Skeletal muscle cell (primary cell): ENCODE results near the gene DPH1.

Source experiments
- DNase-seq: peaks from one replicate; pipeline ENCODE4 v3.0.0-alpha.2; 2010; ENCODE audit warnings: low read depth
- H3K4me3 ChIP-seq: 2 replicates; pipeline ENCODE4 v1.5.1; 2011; ENCODE audit warnings: low read depth, mild to moderate bottlenecking, control low read depth, low read length, moderate library complexity

Gene DPH1

GRCh38 chr17:2043785-2044184, 13.8 kb downstream of the DPH1 start:
- DNase-seq, result no peak
- H3K4me3 ChIP-seq, result no peak overlapping the region

DNA sequence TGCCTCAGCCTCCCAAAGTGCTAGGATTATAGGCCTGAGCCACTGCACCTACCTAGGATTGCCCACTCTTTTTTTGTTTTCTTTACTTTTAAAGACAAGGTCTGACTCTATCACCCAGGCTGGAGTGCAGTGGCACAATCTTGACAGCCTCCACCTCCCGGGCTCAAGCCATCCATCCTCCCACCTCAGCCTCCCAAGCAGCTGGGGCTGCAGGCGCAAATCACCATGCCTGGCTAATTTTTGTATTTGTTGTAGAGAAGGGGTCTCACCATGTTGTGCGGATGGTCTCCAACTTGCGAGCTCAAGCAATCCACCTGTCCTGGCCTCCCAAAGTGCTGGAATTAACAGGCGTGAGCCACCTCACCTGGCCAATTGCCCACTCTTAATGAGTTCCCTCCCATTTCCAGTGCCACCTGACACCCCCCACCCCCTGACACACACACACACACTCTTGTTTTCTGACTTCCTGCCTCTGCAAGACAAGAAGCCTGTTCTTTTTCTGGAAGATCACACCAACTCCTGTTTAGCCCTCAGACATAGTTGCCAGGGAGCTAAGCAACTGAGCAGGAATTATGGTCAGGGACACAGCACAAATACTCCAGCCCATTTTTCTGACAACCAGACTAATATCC, 14.4 kb downstream of the DPH1 start:
- no peak overlapping the region for H3K4me3 ChIP-seq
- DNase-seq, result no peak

DNA sequence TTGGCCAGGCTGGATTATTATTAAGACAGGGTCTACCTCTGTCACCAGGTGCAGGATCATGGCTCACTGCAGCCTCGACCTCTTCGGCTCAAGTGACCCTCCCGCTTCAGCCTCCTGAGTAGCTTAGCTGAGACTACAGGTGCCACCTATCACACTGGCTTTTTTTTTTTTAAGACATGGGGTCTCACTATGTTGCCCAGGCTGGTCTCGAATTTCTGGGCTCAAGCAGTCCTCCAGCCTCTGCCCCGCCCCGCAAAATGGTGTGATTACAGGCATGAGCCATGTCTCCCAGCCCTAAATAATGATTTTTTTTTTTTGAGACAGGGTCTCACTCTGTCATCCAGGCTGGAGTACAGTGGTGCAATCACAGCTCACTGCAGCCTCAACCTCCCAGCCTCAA, 17.6 kb downstream of the DPH1 start:
- H3K4me3 ChIP-seq, result no peak overlapping the region
- DNase-seq, result no peak

- no peak for DNase-seq
- peak overlapping the region; percentile 69 for H3K4me3 ChIP-seq
Observed at GRCh38 chr17:2048805-2049204, 18.9 kb downstream of the DPH1 start.

GRCh38 chr17:2049333-2050299, 19.7 kb downstream of the DPH1 start:
- DNase-seq, result no peak
- H3K4me3 ChIP-seq, result peak overlapping the region; percentile 69

DNA sequence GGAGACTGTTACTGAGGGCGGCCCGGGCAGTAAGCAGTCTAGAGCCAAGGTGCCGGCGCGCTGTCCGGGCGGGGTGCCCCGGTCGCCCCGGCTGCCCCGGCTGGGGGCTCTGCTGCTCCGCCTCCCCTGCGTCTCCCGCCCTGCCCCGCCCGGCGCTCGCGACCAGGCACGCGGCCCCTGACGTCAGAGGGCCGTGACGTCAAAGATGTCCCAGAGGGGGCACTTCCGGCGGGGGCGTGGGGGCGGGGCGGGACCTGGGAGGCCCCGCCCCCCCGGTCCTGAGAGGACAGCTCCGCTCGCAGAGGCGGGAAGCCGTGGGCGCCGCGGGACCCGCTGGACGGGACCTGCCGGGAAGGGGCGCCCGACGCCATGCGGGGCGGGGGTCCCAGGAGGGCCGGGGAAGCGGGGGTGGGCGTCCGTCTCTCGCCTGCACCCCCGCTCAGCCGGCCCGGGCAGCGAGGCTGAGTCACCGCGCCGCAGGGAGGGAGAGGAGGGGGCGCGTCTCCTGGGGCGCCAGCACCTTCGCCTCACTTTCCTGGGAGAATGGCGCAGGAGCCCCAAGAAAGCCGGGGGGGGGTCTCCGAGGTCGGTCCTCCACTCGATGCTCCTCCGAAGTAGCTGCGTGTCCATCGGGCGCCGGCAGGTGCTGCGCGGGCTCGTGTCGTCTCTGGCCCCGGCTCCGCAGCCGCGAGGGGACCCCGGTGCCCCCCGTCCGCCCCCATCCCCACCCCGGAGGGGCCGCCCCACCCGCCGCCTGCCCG, 20.5 kb downstream of the DPH1 start:
- peak overlapping the region; percentile 45 for H3K4me3 ChIP-seq
- no peak for DNase-seq

GRCh38 chr17:2051061-2051932, 21.3 kb downstream of the DPH1 start:
- no peak for DNase-seq

DNA sequence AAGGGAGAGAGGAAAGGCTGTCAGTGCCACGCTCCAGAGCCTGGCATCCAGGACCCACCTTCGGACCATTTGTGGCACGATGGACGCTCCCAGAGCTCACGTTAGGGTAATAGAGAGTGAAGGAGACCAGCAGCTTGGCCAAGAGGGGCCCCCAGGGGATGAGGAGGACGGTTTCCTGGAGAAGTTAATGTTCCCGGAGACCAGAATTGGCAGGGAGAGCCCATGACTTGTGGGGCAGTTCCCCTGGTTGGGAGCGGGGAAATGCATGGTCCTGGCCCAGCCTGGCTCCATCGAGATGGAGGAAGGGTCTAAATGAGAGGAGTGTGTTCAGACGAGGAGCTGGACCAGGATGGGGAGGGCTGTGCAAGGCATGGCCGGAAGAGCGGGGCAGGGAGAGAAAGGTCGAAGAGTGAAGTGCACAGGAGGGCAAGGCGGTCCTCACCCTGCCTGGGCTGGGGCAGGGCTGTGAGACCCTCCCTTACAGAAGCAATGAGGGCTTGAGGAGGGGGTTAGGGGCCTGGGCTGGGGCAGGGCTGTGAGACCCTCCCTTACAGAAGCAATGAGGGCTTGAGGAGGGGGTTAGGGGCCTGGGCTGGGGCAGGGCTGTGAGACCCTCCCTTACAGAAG, 22.1 kb downstream of the DPH1 start:
- no peak for DNase-seq
- no peak overlapping the region for H3K4me3 ChIP-seq

More at GRCh38 chr17:2051061-2051932, 21.3 kb downstream of the DPH1 start:
- peak overlapping the region; percentile 45 for H3K4me3 ChIP-seq

DNA sequence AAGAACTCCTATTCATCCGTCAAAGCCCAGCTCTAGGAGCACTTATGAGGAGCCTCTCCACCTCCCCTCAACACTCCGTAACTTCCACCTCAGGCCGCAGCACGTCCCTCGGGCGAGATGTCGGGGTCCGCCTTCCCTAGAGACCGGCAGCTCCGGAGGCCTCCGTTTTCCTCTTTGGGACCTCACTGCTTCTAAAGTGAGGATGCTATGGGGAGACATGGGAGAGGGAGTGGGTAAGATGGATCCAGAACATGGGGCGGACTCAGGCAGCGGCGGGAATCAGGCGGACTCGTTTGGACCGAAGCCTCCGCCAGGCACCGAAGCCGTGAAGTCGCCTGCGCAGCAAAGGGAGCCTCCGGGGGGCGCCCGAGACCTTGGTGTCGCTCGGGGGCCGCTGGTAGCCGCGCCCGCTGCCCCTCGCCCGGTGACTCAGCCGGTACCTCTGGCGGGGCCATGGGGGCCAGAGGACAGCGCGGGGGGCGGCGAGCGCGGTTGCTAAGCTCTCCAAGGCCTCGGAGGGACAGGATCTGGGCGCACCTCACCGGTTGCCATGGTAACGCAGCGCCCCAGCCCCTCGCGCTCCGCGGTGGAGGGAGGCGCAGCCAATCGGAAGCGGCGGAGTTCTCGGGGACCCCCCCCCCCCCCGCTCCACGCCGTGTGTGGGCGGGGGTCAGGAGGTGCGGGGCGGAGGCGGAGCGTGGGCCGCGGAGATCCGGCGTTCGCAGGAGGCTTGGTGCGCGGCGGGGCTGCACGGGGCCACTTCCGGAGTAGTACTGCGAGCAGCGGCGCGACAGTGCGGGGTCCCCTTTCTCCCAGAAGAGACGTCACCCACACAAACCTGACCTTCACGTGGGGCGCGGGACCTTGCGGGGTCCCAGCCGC, 23.7 kb downstream of the DPH1 start:
- peak overlapping the region; percentile 72 for H3K4me3 ChIP-seq
- no peak for DNase-seq

GRCh38 chr17:2054262-2054511, 24.2 kb downstream of the DPH1 start:
- peak overlapping the region; percentile 72 for H3K4me3 ChIP-seq
- no peak for DNase-seq

GRCh38 chr17:2054512-2055291, 24.7 kb downstream of the DPH1 start, which contains the start of gene HIC1:
Gene HIC1 (plus strand): TSS chr17:2055103. CDS start chr17:2056691, 1,588 bp downstream.
- DNase-seq, result no peak
- peak within 1 kb of the TSS; percentile 72 for H3K4me3 ChIP-seq

GRCh38 chr17:2055292-2056205, 25.6 kb downstream of the DPH1 start:
- peak overlapping the region; percentile 72 for H3K4me3 ChIP-seq
- DNase-seq, result no peak

DNA sequence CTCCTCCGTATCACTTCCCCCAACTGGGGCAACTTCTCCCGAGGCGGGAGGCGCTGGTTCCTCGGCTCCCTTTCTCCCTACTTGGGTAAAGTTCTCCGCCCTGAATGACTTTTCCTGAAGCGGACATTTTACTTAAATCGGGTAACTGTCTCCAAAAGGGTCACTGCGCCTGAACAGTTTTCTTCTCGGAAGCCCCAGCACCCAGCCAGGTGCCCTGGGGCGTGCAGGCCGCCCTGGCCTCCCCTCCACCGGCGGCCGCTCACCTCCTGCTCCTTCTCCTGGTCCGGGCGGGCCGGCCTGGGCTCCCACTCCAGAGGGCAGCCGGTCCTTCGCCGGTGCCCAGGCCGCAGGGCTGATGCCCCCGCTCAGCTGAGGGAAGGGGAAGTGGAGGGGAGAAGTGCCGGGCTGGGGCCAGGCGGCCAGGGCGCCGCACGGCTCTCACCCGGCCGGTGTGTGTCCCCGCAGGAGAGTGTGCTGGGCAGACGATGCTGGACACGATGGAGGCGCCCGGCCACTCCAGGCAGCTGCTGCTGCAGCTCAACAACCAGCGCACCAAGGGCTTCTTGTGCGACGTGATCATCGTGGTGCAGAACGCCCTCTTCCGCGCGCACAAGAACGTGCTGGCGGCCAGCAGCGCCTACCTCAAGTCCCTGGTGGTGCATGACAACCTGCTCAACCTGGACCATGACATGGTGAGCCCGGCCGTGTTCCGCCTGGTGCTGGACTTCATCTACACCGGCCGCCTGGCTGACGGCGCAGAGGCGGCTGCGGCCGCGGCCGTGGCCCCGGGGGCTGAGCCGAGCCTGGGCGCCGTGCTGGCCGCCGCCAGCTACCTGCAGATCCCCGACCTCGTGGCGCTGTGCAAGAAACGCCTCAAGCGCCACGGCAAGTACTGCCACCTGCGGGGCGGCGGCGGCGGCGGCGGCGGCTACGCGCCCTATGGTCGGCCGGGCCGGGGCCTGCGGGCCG, 26.5 kb downstream of the DPH1 start:
- H3K4me3 ChIP-seq, result peak overlapping the region; percentile 72
- DNase-seq, result no peak

DNA sequence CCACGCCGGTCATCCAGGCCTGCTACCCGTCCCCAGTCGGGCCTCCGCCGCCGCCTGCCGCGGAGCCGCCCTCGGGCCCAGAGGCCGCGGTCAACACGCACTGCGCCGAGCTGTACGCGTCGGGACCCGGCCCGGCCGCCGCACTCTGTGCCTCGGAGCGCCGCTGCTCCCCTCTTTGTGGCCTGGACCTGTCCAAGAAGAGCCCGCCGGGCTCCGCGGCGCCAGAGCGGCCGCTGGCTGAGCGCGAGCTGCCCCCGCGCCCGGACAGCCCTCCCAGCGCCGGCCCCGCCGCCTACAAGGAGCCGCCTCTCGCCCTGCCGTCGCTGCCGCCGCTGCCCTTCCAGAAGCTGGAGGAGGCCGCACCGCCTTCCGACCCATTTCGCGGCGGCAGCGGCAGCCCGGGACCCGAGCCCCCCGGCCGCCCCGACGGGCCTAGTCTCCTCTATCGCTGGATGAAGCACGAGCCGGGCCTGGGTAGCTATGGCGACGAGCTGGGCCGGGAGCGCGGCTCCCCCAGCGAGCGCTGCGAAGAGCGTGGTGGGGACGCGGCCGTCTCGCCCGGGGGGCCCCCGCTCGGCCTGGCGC, 27.3 kb downstream of the DPH1 start:
- peak overlapping the region; percentile 42 for H3K4me3 ChIP-seq
- DNase-seq, result no peak
